Measurements from ENCODE around the gene EVL.

GRCh38 chr14:100172811-100173210 lies 107.6 kb downstream of the EVL start:
- TF ChIP-seq CTCF (conservative IDR thresholded peaks at IDR 0.05) (no peak), ZFX (IDR thresholded peaks at IDR 0.05) (no peak)

Measured in C4-2B (cell line).